Neutrophil (primary cell): ENCODE results near the gene L3MBTL3.

Experiments
- H3K27ac ChIP-seq: fragments of 200-600 bp; sonication (generic); 2 replicates; pipeline ENCODE4 v1.5.1; 2016; ENCODE audit warnings: mild to moderate bottlenecking, moderate library complexity
- H3K27me3 ChIP-seq: fragments of 200-600 bp; sonication (generic); 2 replicates; pipeline ENCODE4 v1.6.0; 2016; ENCODE audit warnings: mild to moderate bottlenecking
- H3K36me3 ChIP-seq: fragments of 200-600 bp; sonication (generic); 2 replicates; pipeline ENCODE4 v1.5.1; 2017
- H3K4me1 ChIP-seq, 2 experiments: fragments of 200-600 bp in 1 of 2; sonication (generic) in 1 of 2; 1 replicate in 1 of 2; 2 replicates in 1 of 2; pipeline versions ENCODE4 v1.5.1 to v1.6.1; 2013 to 2016; ENCODE audit warnings: low read depth in 1 of 2, low read length in 1 of 2, mild to moderate bottlenecking in 1 of 2, moderate library complexity in 1 of 2; ENCODE audit not compliant: control insufficient read depth in 1 of 2, insufficient read depth in 1 of 2
- H3K4me3 ChIP-seq, 2 experiments: fragments of 200-600 bp in 1 of 2; sonication (generic) in 1 of 2; 1 replicate in 1 of 2; 2 replicates in 1 of 2; pipeline ENCODE4 v1.5.1; 2013 to 2016; ENCODE audit warnings: low read depth in 1 of 2, low read length in 1 of 2, mild to moderate bottlenecking in 1 of 2, moderate library complexity in 1 of 2
- H3K9me3 ChIP-seq: fragments of 200-600 bp; sonication (generic); 2 replicates; pipeline ENCODE4 v1.5.1; 2016
- TF ChIP-seq, protein P1 (sequence below): fragments of 200-600 bp; sonication (generic); IDR thresholded peaks from 2 replicates; pipeline ENCODE4 v1.5.1; 2016; ENCODE audit warnings: antibody characterized with exemption

L3MBTL3 gene

DNA sequence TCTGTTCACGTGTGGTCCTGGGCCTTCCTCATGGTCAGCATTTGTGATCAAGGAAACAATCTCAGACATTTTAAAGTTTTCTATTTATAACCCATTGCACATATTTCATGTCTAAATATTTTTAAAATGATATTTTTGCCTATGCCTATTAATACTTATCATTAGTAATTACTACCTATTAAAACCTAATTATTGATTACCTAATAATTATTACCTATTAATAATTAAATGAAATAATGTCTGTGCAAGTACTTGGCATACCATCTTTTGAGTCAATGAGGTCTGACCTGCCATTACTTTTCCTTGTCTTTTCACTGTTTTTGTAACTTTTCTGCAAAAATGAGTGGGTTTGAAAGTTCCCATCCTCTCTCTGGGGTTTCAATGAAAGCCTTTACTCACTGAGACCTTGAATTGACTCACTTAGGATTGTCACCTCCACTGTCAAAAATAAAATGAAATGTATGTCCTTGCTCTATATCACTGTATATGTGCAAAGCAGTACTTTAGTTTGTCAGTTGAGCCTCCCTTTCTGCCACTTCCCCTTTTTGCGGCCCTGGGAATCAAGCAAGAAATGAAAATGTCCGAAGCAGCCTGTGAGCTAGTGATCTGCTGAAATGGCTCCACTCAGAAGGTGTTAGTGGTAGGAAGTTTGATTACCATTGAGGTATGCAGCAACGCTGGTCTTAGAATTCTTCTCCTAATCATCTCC, 87.8 kb downstream of the L3MBTL3 start:
- Histone ChIP-seq H3K9me3 (no peaks in the 10 kb centered on the region), H3K36me3 (peaks cover 8% of the 10 kb centered on the region), H3K27me3 (no peaks in the 10 kb centered on the region), H3K27ac (no peak overlapping the region), H3K4me3 (no peak overlapping the region), H3K4me1 (no peaks in the 10 kb centered on the region)
- TF ChIP-seq, protein P1, sequence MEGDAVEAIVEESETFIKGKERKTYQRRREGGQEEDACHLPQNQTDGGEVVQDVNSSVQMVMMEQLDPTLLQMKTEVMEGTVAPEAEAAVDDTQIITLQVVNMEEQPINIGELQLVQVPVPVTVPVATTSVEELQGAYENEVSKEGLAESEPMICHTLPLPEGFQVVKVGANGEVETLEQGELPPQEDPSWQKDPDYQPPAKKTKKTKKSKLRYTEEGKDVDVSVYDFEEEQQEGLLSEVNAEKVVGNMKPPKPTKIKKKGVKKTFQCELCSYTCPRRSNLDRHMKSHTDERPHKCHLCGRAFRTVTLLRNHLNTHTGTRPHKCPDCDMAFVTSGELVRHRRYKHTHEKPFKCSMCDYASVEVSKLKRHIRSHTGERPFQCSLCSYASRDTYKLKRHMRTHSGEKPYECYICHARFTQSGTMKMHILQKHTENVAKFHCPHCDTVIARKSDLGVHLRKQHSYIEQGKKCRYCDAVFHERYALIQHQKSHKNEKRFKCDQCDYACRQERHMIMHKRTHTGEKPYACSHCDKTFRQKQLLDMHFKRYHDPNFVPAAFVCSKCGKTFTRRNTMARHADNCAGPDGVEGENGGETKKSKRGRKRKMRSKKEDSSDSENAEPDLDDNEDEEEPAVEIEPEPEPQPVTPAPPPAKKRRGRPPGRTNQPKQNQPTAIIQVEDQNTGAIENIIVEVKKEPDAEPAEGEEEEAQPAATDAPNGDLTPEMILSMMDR = no peak

DNA sequence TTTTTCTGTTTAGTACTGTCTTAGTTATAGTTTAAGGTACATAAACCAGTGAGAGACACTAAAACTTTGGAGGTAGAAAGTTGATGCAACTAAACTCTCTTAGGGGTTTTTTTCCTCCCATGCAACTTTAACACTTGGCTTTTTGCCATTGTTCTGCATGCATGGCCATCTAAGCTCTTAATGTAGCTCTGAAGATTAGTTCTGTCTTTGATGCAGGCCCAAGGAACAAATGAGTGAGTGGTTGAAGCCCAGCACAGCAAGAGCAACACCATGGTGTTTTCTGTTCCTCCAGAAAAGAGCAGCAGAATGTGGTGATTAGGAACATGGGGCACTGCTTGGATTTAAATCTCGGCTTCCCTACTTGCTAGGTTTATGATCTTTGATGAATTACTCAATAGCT, 89.3 kb downstream of the L3MBTL3 start:
- TF ChIP-seq, protein P1 = no peak
- no peaks in the 10 kb centered on the region for H3K4me1 ChIP-seq

DNA sequence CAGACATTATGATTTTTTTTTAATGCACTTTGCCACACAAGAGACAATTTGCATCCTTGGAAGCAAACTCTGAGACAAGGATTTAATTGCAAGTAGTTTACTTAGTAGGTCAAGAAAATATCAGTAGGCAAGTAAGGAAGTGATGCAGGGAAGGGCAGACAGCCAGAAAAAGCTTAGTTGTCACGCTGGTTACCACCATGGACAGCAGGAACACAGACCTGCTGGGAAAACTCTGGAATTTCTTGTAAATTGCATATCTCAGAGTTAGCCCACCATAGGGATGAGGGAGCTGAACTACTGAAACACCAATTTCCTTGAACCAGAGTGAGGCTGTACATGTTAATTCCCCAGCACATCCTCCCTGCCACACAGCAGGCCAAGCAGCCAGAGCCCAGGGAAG, 92.7 kb downstream of the L3MBTL3 start:
- no peaks in the 10 kb centered on the region for H3K9me3 ChIP-seq
- peaks cover 4% of the 10 kb centered on the region for H3K36me3 ChIP-seq
- no peak overlapping the region for H3K4me3 ChIP-seq
- H3K27ac ChIP-seq = no peak overlapping the region
- no peaks in the 10 kb centered on the region for H3K27me3 ChIP-seq
- no peaks in the 10 kb centered on the region for H3K4me1 ChIP-seq
- TF ChIP-seq, protein P1 = no peak

More for the DNA sequence above, 89.3 kb downstream of the L3MBTL3 start:
- no peak overlapping the region for H3K4me3 ChIP-seq
- H3K9me3 ChIP-seq = no peaks in the 10 kb centered on the region
- no peak overlapping the region for H3K27ac ChIP-seq
- H3K36me3 ChIP-seq = peaks cover 4% of the 10 kb centered on the region
- no peaks in the 10 kb centered on the region for H3K27me3 ChIP-seq

DNA sequence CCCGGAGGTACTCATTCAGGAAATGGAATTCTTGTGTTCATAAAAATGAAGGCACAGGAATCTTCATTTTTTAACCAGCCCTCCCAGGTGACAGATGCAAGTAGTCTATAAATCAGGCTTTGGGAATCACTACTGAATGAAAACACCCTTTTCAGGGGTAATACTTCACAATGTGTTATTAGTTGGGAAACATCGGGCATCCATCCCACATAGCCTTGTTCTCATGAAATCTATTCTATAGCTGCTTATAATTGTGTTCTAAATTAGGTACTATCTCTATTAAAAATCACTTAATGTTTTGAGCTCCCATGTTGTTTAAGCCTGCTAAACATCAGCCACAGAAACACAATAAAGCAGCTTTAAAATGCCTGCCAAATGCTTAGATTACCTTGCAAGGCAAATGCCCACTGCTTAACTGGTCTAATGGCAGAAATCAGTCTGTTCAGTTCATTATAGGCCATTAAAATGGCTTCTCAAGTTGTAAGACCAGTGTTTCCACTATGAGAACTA, 94.9 kb downstream of the L3MBTL3 start:
- no peaks in the 10 kb centered on the region for H3K4me1 ChIP-seq
- H3K27me3 ChIP-seq = no peaks in the 10 kb centered on the region
- peaks cover 4% of the 10 kb centered on the region for H3K36me3 ChIP-seq
- no peak overlapping the region for H3K4me3 ChIP-seq
- H3K9me3 ChIP-seq = no peaks in the 10 kb centered on the region
- TF ChIP-seq, protein P1 = no peak
- H3K27ac ChIP-seq = no peak overlapping the region

DNA sequence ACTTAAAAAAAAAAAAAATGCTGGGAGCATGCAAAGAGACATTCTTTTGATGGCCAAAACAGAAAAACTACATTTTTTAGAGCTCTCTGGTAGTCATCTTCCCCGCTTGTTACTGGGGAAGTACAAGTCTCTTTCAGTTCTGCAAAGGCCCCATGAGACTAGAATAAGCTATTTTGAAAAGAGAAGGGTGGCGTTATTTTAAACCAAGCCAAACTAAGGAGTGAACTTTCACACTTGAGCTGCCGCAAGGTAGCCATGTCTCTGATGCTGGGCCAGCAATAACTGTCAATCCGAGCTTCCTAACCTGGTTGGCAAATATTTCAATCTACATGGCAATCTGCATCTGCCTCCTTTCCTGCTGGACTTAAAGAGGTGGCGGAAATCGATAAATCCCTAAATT, 96.7 kb downstream of the L3MBTL3 start:
- TF ChIP-seq, protein P1 = no peak
- H3K27ac ChIP-seq = no peak overlapping the region

More for the DNA sequence above, 96.7 kb downstream of the L3MBTL3 start:
- Histone ChIP-seq H3K4me1 (no peaks in the 10 kb centered on the region), H3K9me3 (no peaks in the 10 kb centered on the region), H3K4me3 (no peak overlapping the region), H3K27me3 (no peaks in the 10 kb centered on the region), H3K36me3 (peaks cover 4% of the 10 kb centered on the region)
